HG03045 (cell line): ENCODE results near the gene ADCY2.

Source experiments
- ATAC-seq: cut with Tn5 transposase; IDR thresholded peaks from one replicate; pipeline ENCODE4 v1.9.1; 2021; ENCODE audit warnings: mild to moderate bottlenecking, moderate library complexity; ENCODE audit not compliant: unreplicated experiment

ADCY2 gene

GRCh38 chr5:7437836-7438235 lies 41.9 kb downstream of the ADCY2 start:
- no peak for ATAC-seq

- no peak for ATAC-seq
These were observed 49.1 kb downstream of the ADCY2 start for GRCh38 chr5:7445068-7445467.

GRCh38 chr5:7445831-7446230 lies 49.9 kb downstream of the ADCY2 start:
- ATAC-seq = no peak

GRCh38 chr5:7446913-7447312 lies 51.0 kb downstream of the ADCY2 start:
- ATAC-seq = no peak

DNA sequence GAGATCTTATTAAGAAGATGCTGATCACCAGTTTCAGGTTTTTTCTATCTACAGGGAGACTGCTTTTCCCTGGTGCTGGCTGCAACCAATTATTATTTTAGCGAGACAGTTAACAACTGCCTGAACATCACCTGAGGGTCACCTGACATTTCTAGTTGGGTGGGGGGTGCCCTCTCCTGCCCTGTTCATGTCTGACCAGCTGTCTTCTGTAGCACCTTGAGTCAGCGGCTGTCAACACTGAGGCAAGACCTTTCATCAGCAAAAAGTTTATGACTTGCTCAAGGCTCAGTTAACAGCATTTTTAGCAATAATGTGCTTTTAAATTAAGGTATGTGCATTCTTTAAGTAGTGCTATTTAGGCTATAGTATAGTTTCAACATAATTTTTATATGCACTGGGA lies 58.0 kb downstream of the ADCY2 start:
- ATAC-seq = no peak

GRCh38 chr5:7456206-7456605 lies 60.3 kb downstream of the ADCY2 start:
- no peak for ATAC-seq

- no peak for ATAC-seq
These were observed 65.4 kb downstream of the ADCY2 start for GRCh38 chr5:7461371-7461770.

DNA sequence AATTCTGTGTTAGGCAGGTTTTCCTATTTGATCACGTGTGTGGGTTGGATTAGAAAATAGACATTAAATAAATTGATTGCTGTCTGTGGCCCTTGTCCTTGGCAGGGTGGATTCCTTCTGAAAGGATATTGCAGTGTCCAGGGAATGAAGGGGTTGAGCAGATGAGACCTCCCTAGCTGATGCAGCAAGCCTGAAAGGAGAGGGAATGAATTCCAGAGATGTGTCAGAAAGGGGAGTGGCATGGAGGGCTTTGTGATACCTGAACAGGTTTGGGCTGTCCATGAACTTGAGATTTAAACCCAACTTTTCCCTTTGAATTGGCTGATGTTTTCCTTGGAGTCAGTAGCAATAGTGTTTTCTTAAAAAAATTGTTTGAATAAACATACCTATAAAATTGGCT lies 66.8 kb downstream of the ADCY2 start:
- no peak for ATAC-seq

GRCh38 chr5:7464182-7464581 lies 68.2 kb downstream of the ADCY2 start:
- ATAC-seq = no peak

DNA sequence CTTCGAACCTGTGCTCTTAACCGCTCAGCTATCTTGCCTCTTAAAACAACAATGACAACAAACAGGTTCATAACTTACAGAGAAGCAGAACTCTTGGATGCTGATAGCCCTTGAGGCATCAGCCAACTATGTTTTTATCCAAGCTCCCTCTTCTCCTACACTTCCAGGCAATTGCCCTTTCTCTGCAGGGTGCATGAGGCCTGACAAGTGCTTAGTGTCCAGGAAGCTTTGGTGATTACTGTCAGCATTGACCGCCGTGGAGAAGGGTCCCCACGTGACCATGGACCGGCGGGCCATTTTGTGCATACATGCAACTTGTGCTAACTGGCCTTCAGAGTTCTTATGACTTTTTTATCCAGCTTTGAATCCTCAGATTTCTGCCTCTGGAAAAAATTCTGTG lies 71.2 kb downstream of the ADCY2 start:
- no peak for ATAC-seq

- no peak for ATAC-seq
These were observed 72.8 kb downstream of the ADCY2 start for GRCh38 chr5:7468742-7469141.

- no peak for ATAC-seq
These were observed 75.8 kb downstream of the ADCY2 start for GRCh38 chr5:7471710-7472109.

DNA sequence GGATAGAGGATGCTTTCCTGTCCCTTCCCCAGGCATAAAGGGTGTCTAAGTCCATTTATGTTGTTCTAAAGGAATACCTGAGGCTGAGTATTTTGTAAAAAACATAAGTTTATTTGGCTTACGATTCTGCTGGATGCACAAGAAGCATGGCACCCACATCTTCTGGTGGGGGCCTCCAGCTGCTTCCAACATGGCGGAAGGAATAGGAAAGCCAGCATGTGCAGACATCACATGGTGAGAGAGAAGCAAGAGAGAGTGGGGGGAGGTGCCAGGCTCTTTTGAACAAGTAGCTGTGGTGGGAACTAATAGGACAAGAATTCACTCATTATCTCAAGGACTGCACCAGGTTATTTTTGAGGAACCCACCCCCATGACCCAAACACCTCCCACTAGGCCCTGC lies 77.2 kb downstream of the ADCY2 start:
- ATAC-seq = no peak

GRCh38 chr5:7473668-7474215 lies 77.8 kb downstream of the ADCY2 start:
- ATAC-seq = no peak

DNA sequence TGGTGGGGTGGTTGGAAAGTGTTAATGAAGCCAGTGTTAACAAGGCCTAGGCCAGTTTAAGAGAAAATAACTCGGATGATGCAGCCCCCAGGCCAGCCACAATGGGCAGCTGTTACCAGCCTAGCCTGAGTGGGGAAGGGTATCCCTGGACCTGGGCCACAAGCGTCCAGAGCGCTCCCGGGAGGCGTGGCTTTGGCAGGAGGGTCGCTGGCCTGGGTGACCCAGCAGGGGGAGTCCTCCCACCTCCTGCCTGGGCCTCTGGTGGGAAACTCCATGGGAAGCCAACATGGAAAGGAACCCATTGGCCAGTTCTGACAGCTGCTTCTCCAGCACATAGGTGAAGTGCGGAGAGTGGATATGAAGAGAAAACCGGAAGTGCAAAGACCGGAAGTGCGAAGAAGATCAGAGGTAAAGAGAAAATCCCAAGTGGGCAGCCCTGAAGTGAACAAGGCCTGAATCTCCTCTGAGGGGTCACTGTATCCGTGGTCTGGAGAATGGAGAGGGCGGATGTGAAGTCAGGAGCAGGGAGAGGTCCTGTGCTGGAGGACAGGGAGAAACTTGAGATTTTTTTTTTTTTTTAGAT lies 79.0 kb downstream of the ADCY2 start:
- ATAC-seq = no peak

DNA sequence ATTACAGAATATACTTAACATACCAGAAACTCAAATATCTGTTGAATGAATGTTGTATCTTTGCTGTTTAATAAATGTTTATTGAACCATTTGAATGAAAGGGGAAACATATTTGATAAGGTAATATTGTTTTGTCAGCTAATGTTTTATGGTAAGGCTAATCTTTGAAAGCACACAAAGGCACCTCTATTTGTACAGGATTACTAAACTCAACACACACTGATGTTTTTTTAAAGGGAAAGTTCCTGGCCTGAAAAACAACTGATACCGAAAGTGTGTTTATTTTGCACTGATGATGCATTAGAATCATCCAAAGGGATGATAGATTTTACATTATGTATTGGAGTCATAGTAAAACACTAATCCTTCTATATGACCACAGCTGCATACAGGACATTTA lies 82.5 kb downstream of the ADCY2 start:
- no peak for ATAC-seq

- ATAC-seq = no peak
These were observed 92.8 kb downstream of the ADCY2 start for GRCh38 chr5:7488734-7489133.

GRCh38 chr5:7492371-7492770 lies 96.4 kb downstream of the ADCY2 start:
- ATAC-seq = no peak

GRCh38 chr5:7493081-7493480 lies 97.1 kb downstream of the ADCY2 start:
- ATAC-seq = no peak

DNA sequence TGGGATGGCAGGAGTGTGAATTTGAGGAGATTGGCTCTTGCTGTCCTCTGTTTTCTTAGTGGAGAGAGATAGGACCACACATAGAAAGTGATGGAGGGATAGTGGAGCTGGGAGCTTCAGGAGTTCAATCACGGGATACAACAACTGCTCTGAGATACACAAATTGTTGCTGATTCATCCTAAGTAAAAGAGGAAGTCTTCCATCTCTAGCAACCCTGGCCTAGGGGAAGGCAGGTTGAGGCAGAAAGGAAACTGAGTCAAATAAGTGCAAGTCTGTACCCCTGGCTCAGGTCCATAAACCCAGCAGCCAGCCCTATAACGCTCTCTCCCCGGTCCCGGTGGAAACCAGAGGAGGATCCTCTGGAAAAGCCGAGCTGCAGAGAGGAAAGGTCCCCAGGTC lies 97.7 kb downstream of the ADCY2 start:
- ATAC-seq = no peak

DNA sequence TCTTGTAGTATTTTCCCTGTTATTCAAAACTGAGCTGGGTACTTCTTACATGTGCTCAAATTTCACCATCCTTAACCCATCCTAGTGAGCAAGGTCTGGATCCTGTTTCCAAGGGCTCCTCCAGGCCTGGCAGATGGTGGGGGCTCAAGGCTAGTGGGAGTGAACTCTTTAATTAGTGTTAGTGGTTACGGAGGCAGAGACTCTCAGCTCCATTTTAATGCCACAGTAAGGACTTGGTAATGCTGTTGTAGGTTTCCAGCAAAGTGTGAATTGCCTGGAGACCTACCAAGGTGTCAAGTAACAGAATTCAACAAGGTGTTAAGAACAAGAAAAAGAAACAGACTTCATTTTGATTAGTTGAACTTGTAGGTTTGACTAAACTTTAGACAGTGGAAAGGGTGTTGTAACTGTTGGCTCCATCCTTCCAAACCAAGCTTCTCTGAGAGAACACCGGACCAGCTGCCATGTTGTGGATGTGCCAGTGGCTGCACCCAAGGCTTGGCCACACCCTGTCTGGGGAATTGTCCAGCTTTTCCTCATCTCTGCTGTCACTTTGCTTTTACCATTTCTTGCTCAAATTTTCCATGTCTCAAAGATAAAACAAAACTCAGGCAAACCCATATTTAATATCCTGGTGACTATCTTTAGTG lies 98.7 kb downstream of the ADCY2 start:
- no peak for ATAC-seq

DNA sequence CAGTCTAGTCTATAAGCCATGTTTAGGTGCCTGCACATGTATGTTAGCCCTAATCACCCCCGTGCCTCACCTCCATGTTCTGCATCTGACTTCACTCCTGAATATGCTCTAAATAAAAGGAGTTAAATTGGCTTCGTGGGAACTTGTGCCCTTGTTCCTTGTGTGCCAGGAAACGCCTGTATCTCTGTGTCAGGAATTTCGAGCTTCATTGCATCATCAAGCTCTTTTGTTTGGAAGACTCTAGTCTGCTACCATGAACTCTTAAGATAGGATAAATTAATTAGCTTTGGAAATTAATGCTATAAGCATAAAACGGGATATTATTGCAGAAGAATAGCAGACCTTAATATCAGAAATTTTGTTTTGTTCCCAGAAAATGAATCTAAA lies 99.2 kb downstream of the ADCY2 start:
- no peak for ATAC-seq

DNA sequence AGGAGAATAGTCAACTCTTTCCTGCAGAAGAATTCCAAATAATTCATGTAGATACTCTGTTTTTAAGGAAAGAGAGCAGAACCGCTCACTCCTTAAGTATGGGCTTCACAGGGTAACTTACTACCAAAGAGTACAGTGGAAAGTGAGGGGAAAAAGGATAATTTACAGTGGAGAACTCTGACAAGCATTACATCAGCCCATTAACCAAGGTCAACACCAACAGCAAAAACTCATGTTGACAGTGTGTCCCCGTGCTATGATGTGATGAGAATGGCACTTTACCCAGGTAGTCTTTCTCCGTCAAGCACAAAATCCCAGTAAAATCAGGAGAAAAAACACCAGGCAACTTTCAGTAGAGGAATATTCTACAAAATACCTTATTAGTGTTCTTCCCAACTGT lies 104.3 kb downstream of the ADCY2 start:
- ATAC-seq = no peak
